ENCODE measurements around the gene EIF4E.
"Not testable (repeated sequence)": the region's sequence is repeated elsewhere in the genome, so short reads cannot be mapped to it uniquely, and the experiment has no call there.

Gene EIF4E

DNA sequence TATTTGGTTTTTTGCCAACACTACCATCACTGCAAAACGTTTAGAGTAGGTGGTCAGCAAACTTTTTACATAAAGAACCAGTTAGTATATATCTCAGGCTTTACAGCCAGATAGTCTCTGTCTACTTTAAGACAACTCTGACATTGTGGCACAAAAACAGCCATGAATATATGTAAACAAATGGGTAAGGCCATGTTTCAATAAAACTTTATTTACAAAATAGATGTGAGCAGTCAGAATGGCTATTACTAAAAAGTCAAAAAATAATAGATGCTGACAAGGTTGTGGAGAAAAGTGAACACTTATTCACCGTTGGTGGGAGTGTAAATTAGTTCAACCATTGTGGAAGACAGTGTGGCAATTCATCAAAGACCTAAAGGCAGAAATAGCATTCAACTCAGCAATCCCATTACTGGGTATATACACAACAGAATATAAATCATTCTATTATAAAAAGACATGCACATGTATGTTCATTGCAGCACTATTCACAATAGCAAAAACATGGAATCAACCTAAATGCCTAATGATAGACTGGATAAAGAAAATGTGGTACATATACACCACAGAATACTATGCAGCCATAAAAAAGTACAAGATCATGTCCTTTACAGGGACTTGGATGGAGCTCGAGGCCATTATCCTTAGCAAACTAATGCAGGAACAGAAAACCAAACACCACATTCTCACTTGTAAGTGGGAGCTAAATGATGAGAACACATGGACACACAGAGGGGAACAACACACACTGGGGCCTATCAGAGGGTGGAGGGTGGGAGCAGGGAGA lies 56.6 kb downstream of the EIF4E start:
- not testable (repeated sequence) for DNase-seq

DNA sequence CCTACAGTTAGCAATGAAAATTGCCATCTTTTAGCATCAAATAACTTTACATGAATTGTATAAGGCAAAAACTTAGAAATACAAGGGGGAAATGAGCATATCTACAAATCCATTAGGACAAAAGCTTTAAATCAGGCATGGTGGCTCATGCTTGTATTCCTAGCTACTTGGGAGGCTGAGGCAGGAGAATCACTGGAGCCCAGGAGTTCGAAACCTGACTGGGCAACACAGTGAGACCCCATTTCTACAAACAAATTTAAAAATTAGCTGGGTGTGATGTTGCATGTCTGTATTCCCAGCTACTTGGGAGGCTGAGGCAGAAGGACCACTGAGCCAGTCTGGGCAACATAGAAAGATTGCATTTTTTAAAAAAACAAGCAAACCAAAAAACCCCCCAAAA lies 61.3 kb downstream of the EIF4E start:
- no peak for DNase-seq

- DNase-seq: no peak
These were observed 63.9 kb downstream of the EIF4E start for GRCh38 chr4:98865059-98865458.

GRCh38 chr4:98864560-98864959 lies 64.4 kb downstream of the EIF4E start:
- no peak for DNase-seq

- no peak for DNase-seq
These were observed 66.6 kb downstream of the EIF4E start for GRCh38 chr4:98862371-98862770.

GRCh38 chr4:98861100-98861884 lies 67.6 kb downstream of the EIF4E start:
- DNase-seq: no peak

GRCh38 chr4:98851806-98852205 lies 77.1 kb downstream of the EIF4E start:
- no peak for DNase-seq

DNA sequence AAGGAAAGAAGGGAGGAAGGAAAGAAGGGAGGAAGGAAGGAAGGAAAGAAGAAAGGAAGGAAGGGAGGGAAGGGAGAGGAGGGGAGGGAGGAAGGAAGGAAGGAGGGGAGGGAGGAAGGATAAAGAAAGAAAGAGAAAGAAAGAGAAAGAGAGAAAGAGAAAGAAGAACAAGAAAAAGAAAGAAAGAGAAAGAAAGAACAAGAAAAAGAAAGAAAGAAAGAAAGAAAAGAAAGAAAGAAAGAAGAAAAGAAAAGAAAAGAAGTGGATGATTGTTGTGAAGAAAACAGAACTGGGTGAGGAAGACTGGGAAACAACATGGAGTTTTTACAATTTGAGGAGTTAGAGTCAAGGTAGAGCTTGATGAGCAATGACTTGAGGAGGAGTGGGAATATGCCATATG lies 78.0 kb downstream of the EIF4E start:
- no peak for DNase-seq

GRCh38 chr4:98848448-98848847 lies 80.5 kb downstream of the EIF4E start:
- DNase-seq: no peak

GRCh38 chr4:98845960-98846359 lies 83.0 kb downstream of the EIF4E start:
- DNase-seq: no peak

DNA sequence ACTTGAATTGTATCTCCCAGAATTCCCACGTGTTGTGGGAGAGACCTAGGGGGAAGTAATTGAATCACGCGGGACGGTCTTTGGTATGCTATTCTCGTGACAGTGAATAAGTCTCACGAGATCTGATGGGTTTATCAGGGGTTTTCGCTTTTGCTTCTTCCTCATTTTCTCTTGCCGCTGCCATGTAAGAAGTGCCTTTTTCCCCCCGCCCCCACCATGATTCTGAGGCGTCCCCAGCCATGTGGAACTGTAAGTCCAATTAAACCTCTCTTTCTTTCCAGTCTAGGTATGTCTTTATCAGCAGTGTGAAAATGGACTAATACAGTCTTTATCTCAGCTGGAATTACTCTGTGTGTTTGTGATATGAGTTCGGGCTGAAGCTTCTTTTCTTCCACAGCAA lies 86.0 kb downstream of the EIF4E start:
- DNase-seq: not testable (repeated sequence)

GRCh38 chr4:98838977-98839618 lies 89.8 kb downstream of the EIF4E start:
- DNase-seq: no peak

DNA sequence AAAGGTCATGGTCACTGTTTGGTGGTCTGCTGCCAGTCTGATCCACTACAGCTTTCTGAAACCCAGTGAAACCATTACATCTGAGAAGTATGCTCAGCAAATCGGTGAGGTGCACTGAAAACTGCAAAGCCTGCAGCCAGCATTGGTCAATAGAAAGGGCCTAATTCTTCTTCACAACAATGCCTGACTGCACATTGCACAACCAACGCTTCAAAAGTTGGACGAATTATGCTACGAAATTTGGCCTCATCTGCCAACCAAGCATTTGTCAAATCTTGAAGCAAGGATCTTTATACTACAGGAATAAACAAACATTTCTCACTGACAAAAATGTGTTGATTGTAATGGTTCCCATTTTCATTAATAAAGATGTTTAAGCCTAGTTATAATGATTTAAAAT lies 90.4 kb downstream of the EIF4E start:
- no peak for DNase-seq

- DNase-seq: no peak
These were observed 95.5 kb downstream of the EIF4E start for GRCh38 chr4:98833384-98833783.

DNA sequence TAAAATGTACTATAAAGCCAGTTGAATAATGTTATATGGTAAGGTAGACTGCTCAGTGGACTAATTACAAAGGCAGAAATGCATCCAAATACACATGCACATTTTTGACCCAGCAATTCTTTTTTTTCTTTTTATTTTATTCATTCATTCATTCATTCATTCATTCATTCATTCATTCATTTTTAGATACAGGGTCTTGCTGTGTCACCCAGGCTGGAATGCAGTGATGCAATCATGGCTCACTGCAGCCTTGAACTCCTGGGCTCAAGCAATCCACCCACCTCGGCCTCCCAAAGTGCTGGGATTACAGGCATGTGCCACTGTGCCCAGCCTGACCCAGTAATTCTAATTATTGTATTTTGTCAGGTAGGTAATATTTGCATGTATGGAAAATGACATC lies 97.9 kb downstream of the EIF4E start:
- not testable (repeated sequence) for DNase-seq

All from NCI-H1417 treated with DMSO at 0.1 percent for 48 hours (cell line).